SU-DHL-6 (cell line): Measurements from ENCODE around the gene APOL1.
"Not testable (repeated sequence)": the region's sequence is repeated elsewhere in the genome, so short reads cannot be mapped to it uniquely, and the experiment has no call there.

Source experiments
- CTCF ChIP-seq: fragments of 200-600 bp; sonication (generic); IDR thresholded peaks from one replicate; pipeline ENCODE4 v1.5.1; 2017; ENCODE audit warnings: antibody characterized with exemption, mild to moderate bottlenecking, low read length, moderate library complexity; ENCODE audit not compliant: insufficient read depth, poor library complexity, severe bottlenecking
- EZH2phosphoT487 ChIP-seq: fragments of 200-600 bp; sonication (generic), shearing (Covaris generic); conservative IDR thresholded peaks from 2 replicates; pipeline ENCODE4 v1.6.1; 2018; ENCODE audit warnings: mild to moderate bottlenecking, antibody characterized with exemption, low read length, moderate library complexity, mixed read lengths

GRCh38 chr22:36271231-36271630 lies 18.3 kb downstream of the APOL1 start:
- not testable (repeated sequence) for TF ChIP-seq CTCF, EZH2phosphoT487
